GM19238 (cell line): Measurements from ENCODE around the gene RAF1.
"Not testable (repeated sequence)": the region's sequence is repeated elsewhere in the genome, so short reads cannot be mapped to it uniquely, and the experiment has no call there.

Source experiments
- DNase-seq: peaks from one replicate; pipeline ENCODE4 v3.0.0; 2011; ENCODE audit warnings: low spot score; ENCODE audit not compliant: insufficient read length

The RAF1 gene

DNA sequence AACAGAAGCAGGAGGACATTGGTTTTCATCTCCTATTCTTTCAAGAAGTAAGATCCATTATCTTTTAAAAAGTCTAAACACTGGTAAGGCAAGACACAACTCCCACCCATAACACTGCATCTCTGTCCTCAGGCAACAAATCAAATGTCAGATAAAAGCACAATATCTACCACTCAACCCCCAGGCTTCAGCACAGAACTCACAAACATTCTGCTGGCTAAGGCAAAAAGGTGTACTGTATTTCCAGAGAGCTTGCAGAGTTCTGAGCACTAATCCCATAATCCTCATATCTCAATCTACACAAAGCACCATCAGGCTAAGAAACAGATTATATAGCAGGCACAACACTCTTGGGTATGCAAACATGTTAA is 20.9 kb downstream of the RAF1 start:
- no peak for DNase-seq

DNA sequence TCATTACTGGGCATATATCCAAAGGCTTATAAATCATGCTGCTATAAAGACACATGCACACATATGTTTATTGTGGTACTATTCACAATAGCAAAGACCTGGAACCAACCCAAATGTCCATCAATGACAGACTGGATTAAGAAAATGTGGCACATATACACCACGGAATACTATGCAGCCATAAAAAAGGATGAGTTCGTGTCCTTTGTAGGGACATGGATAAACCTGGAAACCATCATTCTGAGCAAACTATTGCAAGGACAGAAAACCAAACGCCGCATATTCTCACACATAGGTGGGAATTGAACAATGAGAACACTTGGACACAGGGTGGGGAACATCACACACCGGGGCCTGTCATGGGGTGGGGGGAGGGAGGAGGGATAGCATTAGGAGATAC is 23.1 kb downstream of the RAF1 start:
- not testable (repeated sequence) for DNase-seq

DNA sequence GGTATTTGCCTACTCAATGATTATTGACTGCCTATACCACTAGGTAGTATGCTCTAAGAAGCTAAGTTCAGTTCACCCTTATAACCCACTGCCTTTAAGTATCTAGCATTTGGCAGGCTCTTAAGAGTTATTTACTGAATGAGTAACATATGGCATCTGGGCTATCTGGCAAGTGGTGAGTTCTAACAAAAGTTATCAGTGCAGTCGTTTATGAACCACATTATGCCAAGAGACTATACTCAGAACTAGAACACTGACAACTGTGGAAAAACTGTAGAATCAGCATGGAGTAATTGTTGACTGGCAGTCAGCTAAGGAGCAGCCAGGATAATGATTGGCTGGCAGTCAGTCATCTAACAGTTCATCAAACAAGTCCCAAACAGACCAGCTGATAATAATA is 25.8 kb downstream of the RAF1 start:
- DNase-seq, result no peak

DNA sequence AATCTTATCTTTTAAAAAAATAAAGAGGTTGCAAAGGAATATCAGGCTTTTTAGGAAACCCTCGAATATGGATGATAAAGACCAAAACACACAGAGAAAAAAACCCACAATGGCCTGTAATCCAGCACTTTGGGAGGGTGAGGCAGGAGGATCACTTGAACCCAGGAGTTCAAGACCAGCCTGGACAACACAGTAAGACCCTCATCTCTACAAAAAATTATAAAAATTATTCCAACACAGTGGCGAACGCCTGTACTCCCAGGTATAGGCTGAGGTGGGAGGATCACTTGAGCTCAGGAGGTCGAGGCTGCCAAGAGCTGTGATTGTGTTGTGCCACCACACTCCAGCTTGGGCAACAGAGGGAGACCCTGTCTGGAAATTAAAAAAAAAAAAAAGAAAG is 30.8 kb downstream of the RAF1 start:
- DNase-seq, result no peak

DNA sequence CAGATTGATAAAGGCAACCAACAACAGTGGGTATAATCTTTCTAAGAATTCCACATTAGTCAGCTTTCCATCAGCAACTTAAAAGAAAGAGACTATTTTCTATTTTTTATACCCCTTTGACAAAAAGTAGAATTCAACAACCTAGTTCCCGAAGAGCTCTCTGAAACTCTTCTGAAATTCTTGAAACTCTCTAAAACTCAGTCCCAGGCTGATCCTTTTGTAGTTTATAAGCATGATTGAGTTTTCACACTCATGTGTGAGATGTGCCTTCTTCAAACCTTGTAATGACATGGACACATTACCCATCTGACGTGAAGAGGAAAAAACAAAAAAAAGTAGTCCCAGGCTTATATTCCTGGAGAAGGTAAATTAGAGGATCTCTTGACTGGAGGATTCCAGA is 31.4 kb downstream of the RAF1 start:
- no peak for DNase-seq

DNA sequence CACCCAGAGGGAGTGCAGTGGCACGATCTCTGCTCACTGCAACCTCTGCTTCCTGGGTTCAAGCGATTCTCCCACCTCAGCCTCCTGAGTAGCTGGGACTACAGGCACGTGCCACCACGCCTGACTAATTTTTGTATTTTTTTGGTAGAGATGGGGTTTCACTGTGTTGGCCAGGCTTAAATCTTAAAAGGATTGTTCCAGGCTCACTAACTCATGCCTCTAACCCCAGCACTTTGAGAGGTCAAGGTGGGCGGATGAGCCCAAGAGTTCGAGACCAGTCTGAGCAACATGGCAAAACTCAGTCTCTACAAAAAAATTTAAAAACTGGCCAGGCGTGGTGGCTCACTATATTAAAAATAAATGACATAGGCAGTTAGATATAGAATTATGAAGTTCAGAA is 33.1 kb downstream of the RAF1 start:
- not testable (repeated sequence) for DNase-seq

DNA sequence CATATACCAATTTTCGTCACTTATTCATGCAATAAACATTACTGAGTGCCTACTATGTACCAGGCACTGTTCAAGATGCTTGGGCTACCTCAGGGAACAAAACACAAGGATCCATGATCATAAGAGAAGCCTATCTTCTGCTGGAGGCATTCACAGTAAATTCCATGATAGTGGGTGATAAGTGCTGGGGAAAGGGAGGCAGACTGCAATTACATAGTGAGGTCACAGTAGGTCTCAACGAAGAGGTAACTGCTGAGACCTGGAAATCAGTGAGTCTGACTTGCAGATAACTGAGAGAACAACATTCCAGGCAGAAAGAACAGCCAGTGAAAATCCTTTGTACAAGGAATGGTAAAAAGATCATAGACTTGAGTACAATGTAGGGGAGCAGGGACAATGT is 33.6 kb downstream of the RAF1 start:
- no peak for DNase-seq

DNA sequence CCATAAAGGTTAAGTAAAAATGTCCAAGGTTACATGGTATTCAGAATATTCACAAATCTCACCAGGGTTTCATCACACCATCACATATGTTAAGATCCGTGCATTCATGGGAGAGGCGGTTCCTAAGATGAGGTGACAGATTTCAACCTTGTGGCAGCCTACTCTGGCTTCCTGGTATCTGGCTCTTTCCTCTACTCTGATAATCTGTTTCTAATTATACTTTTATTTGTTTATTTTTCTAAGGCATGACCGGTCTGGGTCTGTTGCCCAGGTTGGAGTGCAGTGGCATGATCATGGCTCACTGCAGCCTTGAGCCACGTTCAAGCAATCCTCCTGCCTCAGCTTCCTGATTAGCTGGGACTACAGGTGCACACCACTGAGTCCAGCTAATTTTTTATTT is 34.4 kb downstream of the RAF1 start:
- no peak for DNase-seq

DNA sequence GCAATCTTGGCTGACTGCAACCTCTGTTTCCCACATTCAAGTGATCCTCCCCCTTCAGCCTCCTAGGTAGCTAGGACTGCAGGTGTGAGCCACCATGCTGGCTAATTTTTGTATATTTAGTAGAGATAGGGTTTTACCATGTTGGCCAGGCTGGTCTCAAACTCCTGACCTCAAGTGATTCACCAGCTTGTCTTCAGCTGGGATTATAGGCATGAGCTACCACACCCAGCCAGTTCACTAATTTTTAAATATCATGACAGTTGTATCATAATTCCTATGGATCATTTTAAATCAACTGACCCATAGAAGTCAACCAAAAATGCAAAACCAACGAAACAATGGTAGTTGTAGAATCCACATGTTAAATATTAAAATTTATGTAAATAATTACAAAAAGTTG is 35.1 kb downstream of the RAF1 start:
- DNase-seq, result no peak

DNA sequence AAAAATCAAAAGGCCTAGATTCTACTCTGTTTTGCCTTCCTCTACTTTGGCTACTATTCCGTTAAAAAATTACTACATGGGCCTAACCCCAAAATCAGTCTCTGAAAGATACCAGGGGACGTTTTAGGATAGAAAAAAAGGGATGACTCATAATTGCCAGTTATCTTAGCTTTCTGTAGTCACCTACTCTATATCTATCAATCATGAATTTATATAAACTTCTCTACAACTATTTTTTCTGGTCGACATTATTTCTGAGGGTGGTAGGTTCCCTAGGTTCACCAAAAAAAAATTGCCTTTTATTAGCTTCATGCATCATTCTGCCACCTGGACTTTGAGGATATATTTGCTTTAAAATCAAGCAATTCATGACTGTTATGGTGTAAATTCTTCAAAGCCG is 36.5 kb downstream of the RAF1 start:
- DNase-seq, result no peak

DNA sequence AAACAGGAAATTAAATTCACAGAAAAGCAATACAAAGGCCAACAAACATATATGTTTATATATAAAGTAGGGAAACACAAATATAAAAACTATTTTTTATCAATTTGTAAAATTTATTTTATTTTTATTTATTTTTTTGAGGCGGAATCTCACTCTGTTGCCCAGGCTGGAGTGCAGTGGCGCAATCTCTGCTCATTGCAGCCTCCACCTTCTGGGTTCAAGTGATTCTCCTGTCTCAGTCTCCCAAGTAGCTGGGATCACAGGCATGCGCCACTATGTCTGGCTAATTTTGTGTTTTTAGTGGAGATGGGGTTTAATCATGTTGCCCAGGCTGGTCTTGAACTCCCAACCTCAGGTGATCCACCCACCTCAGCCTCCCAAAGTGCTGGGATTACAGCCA is 39.0 kb downstream of the RAF1 start:
- DNase-seq, result not testable (repeated sequence)

DNA sequence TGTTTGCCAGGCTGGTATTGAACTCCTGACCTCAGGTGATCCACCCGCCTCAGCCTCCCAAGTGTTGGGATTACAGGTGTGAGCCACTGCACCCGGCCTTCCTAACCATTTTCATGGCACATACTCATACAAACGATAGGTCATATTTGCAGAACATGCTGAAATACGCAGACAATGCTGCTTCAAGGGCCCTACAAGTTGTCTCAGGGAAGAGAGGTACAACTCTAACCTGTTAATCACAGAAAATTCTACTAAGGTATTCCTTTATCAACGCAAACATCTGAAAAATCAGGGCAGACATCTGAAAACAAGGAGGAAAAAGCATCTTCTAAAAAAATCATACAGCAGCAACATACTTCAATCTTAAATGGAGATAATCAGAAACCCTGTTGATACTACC is 39.9 kb downstream of the RAF1 start:
- DNase-seq, result no peak

DNA sequence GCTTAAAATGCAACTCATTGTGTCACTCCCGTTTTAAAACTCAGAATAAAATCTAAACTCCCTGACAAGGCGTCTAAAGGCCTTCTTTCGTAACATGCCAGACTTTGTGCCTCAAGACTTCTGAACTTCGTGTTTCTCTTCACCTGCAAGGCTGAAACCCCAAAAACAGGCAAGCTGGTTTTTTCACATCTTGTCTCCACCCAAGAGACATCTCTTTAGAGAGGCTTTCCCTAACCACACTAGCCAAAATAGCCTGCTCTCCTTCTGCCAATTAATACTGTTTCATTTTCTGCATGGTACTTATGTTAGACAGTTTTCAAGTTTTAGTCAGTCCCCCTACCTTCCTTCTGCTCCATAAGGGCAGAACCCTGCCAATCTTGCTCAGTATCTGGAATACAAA is 41.6 kb downstream of the RAF1 start:
- no peak for DNase-seq

DNA sequence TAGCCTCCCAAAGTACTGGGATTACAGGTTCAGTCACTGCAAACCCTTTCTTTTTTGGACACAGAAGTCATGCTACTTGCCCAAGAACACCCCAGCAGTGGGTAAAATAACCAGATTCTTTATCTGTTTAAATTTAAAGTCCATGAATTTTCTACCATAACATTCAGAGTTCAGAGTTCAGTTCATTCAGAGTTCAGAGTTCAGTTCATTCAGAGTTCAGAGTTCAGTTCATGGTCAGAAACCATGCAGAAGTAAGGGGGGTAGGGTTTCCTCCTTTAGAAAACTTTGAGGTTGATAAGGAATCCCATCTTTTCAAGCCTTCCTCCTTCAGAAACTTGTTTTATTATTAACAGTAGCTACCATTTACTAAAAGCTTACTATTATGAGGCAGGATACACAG is 43.2 kb downstream of the RAF1 start:
- DNase-seq, result no peak

DNA sequence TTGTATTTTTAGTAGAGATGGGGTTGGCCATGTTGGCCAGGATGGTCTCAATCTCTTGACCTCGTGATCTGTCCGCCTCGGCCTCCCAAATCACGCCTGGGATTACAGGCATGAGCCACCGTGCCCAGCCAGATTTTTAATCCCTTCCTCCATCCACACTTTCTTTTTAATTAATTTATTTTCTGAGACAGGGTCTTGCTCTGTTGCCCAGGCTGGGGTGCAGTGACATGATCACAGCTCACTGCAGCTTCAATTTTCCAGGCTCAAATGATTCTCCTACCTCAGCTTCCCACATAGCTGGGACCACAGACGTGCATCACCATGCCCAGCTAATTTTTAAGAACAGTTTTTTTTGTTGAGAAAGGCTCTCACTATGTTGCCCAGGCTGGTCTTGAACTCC is 43.6 kb downstream of the RAF1 start:
- no peak for DNase-seq

DNA sequence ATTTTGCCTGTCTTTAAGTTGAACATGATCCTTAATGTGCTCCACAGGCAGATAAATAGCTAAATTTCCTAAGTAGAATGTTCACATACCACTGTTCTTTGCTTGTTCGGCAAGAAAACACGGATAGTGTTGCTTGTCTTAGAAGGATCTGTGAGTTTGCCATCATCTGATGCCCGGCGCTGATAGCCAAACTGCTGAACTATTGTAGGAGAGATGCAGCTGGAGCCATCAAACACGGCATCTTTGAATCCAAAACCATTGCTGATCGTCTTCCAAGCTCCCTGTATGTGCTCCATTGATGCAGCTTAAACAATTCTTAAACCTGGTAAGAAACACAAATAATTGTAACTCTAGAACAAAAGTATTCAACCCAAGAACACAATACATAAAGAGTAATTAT is 45.5 kb downstream of the RAF1 start:
- DNase-seq, result no peak

DNA sequence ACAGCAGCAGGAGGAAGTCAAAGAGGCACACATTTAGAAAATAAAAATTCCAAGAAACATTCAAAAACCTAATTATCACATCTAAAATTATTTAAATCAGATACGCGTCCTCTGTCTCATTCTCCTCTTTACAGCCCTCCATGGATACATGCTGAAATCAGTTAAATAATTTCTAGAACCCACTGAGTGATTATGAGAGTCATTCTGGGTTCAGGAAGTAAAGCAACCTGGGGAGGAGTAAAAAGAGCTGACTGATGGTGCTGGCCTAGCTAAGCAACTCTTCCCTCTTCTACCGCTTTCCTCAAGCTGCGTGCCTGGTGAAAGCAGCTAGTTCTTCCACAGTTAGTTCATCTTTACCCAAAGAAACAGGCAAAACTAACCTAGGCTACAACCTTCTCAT is 48.7 kb downstream of the RAF1 start:
- no peak for DNase-seq

DNA sequence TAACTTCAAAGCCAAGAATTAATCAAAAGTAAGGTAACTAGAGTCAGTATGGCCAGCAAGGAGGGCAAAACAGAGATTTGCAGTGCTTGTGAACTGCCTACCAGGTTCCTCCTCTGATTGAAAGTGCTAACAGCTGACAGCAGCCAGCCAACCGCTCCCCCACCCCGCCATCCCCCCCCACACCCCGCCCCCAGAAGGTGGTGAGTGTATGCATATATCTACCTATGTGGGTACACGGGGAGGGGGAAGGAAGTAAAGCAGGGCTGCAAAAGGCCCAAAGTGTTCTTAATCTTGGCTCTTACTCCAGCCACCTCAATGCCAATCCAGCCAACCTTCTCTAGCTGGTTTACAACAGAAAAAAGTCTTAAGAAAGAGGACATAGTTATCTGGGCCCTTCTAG is 50.7 kb downstream of the RAF1 start:
- no peak for DNase-seq

DNA sequence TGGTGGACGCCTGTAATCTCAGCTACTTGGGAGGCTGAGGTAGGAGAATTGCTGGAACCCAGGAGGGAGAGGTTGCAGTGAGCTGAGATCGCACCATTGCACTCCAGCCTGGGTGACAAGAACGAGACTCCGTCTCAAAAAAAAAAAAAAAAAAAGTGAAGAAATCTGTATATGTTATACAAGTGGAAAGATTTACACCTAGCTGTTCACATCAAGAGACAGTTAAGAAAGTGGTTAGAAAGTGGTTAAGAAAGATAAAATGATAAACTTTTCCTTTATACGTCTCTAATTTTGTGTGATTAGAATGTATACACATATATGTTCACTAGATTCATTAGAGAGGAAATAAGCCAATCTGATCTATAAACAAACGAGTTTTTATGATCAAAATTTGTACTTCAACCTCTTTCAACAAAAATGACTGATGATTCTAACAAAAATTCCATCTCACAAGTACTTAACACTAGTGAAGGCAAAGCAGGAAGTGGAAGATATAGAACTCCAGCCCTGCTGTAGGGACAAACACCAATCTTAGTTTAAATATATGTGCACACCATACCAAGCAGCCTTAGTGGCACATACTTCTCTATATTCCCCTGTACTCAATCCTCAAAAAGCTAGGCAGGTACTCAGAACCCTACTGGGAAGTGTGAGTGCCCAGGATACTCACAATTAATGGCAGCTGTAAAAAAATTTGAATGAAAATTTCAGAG is 51.2 kb downstream of the RAF1 start:
- no peak for DNase-seq

DNA sequence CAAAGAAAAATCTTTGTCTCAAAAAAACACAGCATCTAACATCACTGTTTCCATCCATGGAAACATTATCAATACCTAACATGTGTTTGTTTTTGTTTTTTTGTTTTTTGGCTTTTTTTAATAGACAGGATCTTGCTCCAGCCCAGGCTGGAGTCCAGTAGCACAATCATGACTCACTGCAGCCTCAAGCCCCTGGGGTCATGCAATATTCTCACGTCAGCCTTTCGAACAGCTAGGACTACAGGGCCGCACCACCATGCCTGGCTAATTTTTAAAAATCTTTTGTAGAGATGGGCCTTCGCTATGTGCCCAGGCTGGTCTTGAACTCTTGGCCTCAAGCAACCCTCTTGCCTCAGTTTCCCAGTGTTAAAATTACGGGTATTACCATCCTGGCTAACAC is 52.8 kb downstream of the RAF1 start:
- DNase-seq, result no peak

DNA sequence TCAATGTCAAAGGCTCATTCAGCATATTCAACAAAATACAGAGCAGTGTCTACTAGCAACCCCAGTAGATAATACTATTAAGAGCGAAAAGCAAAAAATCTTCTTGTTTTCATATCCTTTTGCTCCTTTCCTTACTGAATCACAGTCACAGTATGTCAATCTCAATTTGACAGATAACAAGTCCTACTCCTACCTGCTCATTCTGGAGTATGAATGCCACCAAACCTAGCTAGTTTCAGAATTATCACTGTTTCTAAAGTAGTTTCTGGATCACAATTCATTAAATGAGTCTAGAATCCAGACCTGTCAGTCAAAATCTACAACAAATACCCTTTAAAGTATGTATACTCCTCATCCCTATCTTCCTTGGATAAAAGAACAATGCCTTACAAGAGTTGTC is 55.5 kb downstream of the RAF1 start:
- no peak for DNase-seq

DNA sequence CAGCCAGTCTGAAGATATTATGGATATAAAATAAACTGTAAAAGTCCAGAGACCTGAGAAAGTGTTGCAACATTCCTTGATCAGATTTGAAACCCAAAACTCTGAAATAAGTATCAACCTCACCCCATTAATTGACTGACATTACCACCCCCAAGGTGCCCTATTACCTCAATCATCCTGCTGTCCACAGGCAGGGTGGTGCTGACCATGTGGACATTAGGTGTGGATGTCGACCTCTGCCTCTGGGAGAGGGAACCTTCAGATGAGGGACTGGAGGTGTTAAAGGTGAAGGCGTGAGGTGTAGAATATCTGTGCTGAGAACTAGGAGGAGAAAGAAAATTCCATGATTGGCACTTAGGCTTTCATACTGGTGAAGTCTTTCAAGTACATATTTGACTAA is 59.9 kb downstream of the RAF1 start:
- DNase-seq, result no peak

DNA sequence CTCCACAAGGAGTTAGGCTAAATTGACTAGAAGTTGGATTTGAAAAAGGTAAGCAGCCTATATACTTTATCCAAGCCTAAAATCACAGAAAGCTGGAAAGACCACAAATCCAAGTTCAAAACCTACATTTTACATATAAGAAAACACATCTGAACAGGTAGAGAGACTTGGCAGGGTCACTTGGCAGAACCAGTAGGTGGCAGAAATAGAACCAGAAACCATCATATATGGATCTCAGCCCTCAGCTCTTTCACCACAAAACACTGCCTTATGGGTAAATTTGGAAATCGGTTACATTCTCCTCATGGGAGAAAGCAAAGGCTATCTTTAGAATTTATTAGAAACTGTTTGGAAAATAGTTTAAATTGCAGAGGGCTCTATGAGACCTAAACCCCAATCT is 62.8 kb downstream of the RAF1 start:
- DNase-seq, result no peak

DNA sequence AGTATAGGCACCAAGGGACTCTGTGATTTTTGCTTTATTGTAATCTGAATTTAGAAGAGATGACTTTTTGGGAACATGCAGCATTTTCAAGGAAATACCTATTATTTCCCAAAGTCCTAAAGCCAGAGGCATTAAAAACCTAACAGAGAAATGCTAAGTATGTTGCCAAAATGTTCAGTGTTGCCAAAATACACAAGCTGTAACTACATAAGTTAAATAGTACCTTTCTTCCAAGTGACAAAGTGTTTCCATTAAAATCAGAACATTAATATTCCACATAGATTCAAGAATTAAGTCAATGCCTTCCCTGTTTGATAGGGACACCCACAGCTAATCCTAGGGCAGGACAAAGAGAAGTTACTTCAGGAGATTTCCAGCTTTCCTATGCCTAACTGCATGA is 65.0 kb downstream of the RAF1 start:
- DNase-seq, result no peak
